Panc1 (cell line): ENCODE results near the gene ABHD15. TPM values are rescaled to one million over a fixed set of nuclear protein-coding genes. Genes with fewer than 3 reads are reported as not detected.
"Not testable (repeated sequence)": the region's sequence is repeated elsewhere in the genome, so short reads cannot be mapped to it uniquely, and the experiment has no call there.

Source experiments
- ATAC-seq: fragments of 200-7000 bp; cut with Tn5 transposase; 2 replicates; pipeline ENCODE4 v1.9.1; 2020; ENCODE audit warnings: mild to moderate bottlenecking, moderate library complexity
- BruUV-seq: library from RNA; stranded (reverse); fragments of 400-500 nt; replicated peaks from 2 replicates; lab custom pipeline; 2021; lab: Mats Ljungman, UMichigan
- CTCF ChIA-PET: fragments of 300-600 bp; sonication (Branson Sonifier 250); formaldehyde crosslinking; loops from one replicate; lab custom pipeline; 2022; ENCODE audit warnings: antibody characterized with exemption; lab: Charles Lee
- POLR2A ChIA-PET: fragments of 300-600 bp; sonication (Branson Sonifier 250); formaldehyde crosslinking; loops from one replicate; lab custom pipeline; 2022; ENCODE audit warnings: antibody characterized with exemption; lab: Charles Lee
- DNase-seq: peaks from one replicate; pipeline ENCODE4 v3.0.0-alpha.2; 2010; ENCODE audit warnings: low read depth, low spot score
- H3K27ac ChIP-seq: 2 replicates; pipeline ENCODE4 v1.5.1; 2011; ENCODE audit warnings: mild to moderate bottlenecking, low read length, inconsistent platforms
- H3K27me3 ChIP-seq: fragments of 200-500 bp; sonication (Bioruptor generic); 2 replicates; pipeline ENCODE4 v1.6.0; 2014; ENCODE audit warnings: low read length, inconsistent platforms; ENCODE audit not compliant: control insufficient read depth, insufficient read depth
- H3K36me3 ChIP-seq: fragments of 200-500 bp; sonication (Bioruptor generic); 2 replicates; pipeline ENCODE4 v1.5.1; 2014; ENCODE audit warnings: inconsistent platforms, mild to moderate bottlenecking, low read length, moderate library complexity; ENCODE audit not compliant: control insufficient read depth, insufficient read depth
- H3K4me1 ChIP-seq: 2 replicates; pipeline ENCODE4 v1.5.1; 2011; ENCODE audit warnings: inconsistent platforms, mild to moderate bottlenecking, low read length, moderate library complexity; ENCODE audit not compliant: control insufficient read depth, insufficient read depth
- H3K4me3 ChIP-seq, 2 experiments: 2 replicates each; pipeline ENCODE4 v1.5.1; 2011 to 2012; ENCODE audit warnings: low read depth in 2 of 2, low read length in 2 of 2, mild to moderate bottlenecking in 2 of 2, inconsistent platforms in 1 of 2, moderate library complexity in 1 of 2
- H3K9me3 ChIP-seq: fragments of 200-500 bp; sonication (Bioruptor generic); 2 replicates; pipeline ENCODE4 v1.5.1; 2014; ENCODE audit warnings: low read depth, mild to moderate bottlenecking, inconsistent platforms, low read length, moderate library complexity; ENCODE audit not compliant: control insufficient read depth, insufficient read depth
- POLR2AphosphoS5 ChIP-seq: IDR thresholded peaks from 2 replicates; pipeline ENCODE4 v1.6.1; 2012; ENCODE audit warnings: mild to moderate bottlenecking, low read depth, low read length, moderate library complexity
- SIN3A ChIP-seq: IDR thresholded peaks from 2 replicates; pipeline ENCODE4 v1.6.1; 2012; ENCODE audit warnings: low read depth, mild to moderate bottlenecking, low read length, moderate library complexity, borderline replicate concordance; ENCODE audit not compliant: insufficient read depth
- TCF7L2 ChIP-seq: IDR thresholded peaks from 2 replicates; pipeline ENCODE4 v1.6.1; 2011; ENCODE audit warnings: mild to moderate bottlenecking, low read depth, low read length, inconsistent platforms
- in situ Hi-C: cut with HindIII; loops from 2 replicates; pipeline ENCODE4 v1.10.0; 2016; ENCODE audit warnings: low sequenced_read_pairs, low pct_unique_long_range_greater_than_20kb
- intact Hi-C: fragments of 100-400 bp; cut with micrococcal nuclease; formaldehyde crosslinking; loops from one replicate; pipeline ENCODE4 v1.10.0; 2022; ENCODE audit not compliant: unreplicated experiment
- total RNA-seq: library from RNA; stranded (reverse); gene quantifications from one replicate; pipeline ENCODE4 v1.2.1, GENCODE V29; 2021; ENCODE audit not compliant: unreplicated experiment
- TF ChIP-seq, protein P1 (sequence below), 2 experiments: IDR thresholded peaks; 2 replicates each; pipeline ENCODE4 v1.6.1; 2011 to 2012; ENCODE audit warnings: low read depth in 2 of 2, control low read depth in 1 of 2, low read length in 1 of 2, mild to moderate bottlenecking in 1 of 2, moderate library complexity in 1 of 2; ENCODE audit not compliant: insufficient read depth in 1 of 2
- TF ChIP-seq, protein P2 (sequence below): fragments of 450-650 bp; IDR thresholded peaks from 2 replicates; pipeline ENCODE4 v1.5.1; 2017; ENCODE audit warnings: mild to moderate bottlenecking

The ABHD15 gene
- total RNA-seq, 1 experiment from 2014 or later: 33.7 TPM

DNA sequence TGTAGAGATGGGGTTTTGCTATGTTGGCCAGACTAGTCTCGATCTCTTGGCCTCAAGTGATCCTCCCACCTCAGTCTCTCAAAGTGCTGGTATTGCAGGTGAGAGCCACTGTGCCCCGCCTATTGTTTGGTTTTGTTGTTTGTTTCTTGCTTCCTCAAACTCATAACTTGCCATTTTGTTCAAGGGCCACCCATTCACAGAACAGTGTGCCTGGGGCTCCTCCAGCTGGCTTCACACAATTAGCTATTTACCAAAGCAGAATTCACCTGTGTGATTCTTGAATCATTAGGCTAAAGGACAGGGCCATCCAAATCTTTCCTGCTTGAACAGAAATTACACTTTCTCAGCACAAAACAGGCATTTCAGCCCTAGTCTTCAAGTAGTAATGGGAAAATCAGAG is 7.2 kb downstream of the ABHD15 start:
- no peak overlapping the region for H3K4me3 ChIP-seq
- H3K9me3 ChIP-seq: no peaks in the 10 kb centered on the region
- no peaks in the 10 kb centered on the region for H3K36me3 ChIP-seq
- ChIA-PET CTCF (no interaction called here), POLR2A (no interaction called here)
- H3K27ac ChIP-seq: no peak overlapping the region
- ATAC-seq (no peak), DNase-seq (no peak)
- no peaks in the 10 kb centered on the region for H3K4me1 ChIP-seq
- TF ChIP-seq, protein P1, sequence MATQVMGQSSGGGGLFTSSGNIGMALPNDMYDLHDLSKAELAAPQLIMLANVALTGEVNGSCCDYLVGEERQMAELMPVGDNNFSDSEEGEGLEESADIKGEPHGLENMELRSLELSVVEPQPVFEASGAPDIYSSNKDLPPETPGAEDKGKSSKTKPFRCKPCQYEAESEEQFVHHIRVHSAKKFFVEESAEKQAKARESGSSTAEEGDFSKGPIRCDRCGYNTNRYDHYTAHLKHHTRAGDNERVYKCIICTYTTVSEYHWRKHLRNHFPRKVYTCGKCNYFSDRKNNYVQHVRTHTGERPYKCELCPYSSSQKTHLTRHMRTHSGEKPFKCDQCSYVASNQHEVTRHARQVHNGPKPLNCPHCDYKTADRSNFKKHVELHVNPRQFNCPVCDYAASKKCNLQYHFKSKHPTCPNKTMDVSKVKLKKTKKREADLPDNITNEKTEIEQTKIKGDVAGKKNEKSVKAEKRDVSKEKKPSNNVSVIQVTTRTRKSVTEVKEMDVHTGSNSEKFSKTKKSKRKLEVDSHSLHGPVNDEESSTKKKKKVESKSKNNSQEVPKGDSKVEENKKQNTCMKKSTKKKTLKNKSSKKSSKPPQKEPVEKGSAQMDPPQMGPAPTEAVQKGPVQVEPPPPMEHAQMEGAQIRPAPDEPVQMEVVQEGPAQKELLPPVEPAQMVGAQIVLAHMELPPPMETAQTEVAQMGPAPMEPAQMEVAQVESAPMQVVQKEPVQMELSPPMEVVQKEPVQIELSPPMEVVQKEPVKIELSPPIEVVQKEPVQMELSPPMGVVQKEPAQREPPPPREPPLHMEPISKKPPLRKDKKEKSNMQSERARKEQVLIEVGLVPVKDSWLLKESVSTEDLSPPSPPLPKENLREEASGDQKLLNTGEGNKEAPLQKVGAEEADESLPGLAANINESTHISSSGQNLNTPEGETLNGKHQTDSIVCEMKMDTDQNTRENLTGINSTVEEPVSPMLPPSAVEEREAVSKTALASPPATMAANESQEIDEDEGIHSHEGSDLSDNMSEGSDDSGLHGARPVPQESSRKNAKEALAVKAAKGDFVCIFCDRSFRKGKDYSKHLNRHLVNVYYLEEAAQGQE (IDR thresholded peaks at IDR 0.05; ENCODE audit: insufficient read depth in 1 of 2, low read depth in 2 of 2, low read length in 1 of 2): no peak
- TF ChIP-seq POLR2AphosphoS5 (no peak), TCF7L2 (no peak), SIN3A (no peak)
- TF ChIP-seq, protein P2, sequence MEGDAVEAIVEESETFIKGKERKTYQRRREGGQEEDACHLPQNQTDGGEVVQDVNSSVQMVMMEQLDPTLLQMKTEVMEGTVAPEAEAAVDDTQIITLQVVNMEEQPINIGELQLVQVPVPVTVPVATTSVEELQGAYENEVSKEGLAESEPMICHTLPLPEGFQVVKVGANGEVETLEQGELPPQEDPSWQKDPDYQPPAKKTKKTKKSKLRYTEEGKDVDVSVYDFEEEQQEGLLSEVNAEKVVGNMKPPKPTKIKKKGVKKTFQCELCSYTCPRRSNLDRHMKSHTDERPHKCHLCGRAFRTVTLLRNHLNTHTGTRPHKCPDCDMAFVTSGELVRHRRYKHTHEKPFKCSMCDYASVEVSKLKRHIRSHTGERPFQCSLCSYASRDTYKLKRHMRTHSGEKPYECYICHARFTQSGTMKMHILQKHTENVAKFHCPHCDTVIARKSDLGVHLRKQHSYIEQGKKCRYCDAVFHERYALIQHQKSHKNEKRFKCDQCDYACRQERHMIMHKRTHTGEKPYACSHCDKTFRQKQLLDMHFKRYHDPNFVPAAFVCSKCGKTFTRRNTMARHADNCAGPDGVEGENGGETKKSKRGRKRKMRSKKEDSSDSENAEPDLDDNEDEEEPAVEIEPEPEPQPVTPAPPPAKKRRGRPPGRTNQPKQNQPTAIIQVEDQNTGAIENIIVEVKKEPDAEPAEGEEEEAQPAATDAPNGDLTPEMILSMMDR: no peak
- intact Hi-C loops: no loop called here
- in situ Hi-C loops: no loop called here
- BruUV-seq: no TSS peak
- H3K27me3 ChIP-seq: no peaks in the 10 kb centered on the region

DNA sequence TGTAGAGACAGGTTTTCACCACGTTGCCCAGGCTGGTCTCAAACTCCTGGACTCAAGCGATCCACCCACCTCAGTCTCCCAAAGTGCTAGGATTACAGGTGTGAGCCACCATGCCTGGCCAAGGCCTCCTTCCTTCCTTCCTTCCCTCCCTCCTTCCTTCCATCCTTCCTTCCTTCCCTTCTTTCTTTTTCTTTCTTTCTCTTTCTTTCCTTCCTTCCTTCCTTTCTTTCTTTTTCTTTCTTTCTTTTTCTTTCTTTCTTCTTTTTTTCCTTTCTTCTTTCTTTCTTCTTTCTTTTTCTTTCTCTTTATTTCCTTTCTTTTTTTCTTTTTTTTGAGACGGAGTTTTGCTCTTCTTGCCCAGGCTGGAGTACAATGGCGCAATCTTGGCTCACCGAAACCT is 8.7 kb downstream of the ABHD15 start:
- BruUV-seq, DNase-seq, in situ Hi-C loops, intact Hi-C loops, H3K4me3 ChIP-seq, H3K27ac ChIP-seq, ATAC-seq, CTCF ChIA-PET, H3K27me3 ChIP-seq, H3K4me1 ChIP-seq, H3K9me3 ChIP-seq, H3K36me3 ChIP-seq: not testable (repeated sequence)
- POLR2A ChIA-PET: interaction anchor here (0.6 kb wide), 1 partner anchor 325 kb away, joined by 7 read pairs; no protein-coding TSS in a partner anchor

DNA sequence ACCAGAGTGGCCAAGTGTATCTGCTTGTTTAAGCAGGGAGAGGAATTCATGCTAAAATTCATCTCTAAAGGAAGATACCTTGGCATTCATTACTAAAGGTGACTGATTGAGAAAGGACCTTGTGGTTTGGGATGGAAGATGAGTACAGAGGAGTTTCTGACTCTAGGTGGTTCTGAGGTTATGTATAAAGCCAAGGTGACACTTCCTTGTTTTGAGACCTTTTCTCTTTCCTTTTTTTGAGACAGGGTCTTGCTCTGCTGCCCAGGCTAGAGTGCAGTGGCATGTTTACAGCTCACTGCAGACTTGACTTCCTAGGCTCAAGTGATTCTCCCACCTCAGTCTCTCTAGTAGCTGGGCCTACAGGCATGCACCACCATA is 9.1 kb downstream of the ABHD15 start:
- Histone ChIP-seq H3K4me3 (no peak overlapping the region), H3K9me3 (no peaks in the 10 kb centered on the region), H3K36me3 (no peaks in the 10 kb centered on the region), H3K27me3 (no peaks in the 10 kb centered on the region), H3K4me1 (no peaks in the 10 kb centered on the region), H3K27ac (no peak overlapping the region)
- TF ChIP-seq, protein P2: no peak
- TF ChIP-seq TCF7L2 (no peak), POLR2AphosphoS5 (no peak), SIN3A (no peak)
- TF ChIP-seq, protein P1 (IDR thresholded peaks at IDR 0.05; ENCODE audit: insufficient read depth in 1 of 2, low read depth in 2 of 2, low read length in 1 of 2): no peak
- intact Hi-C loops (no loop called here), in situ Hi-C loops (no loop called here)
- ATAC-seq: no peak
- CTCF ChIA-PET: no interaction called here
- DNase-seq: no peak
- no TSS peak for BruUV-seq
- POLR2A ChIA-PET: interaction anchor here (0.6 kb wide), 1 partner anchor 324 kb away, joined by 7 read pairs; no protein-coding TSS in a partner anchor
